HCT116 (cell line): ENCODE results near the gene VPS4B.

Source experiments
- CEBPB ChIP-seq: IDR thresholded peaks from 2 replicates; pipeline ENCODE4 v1.6.1; 2012; ENCODE audit warnings: low read depth
- EZH2 ChIP-seq: fragments of 200-600 bp; sonication (generic); IDR thresholded peaks from 2 replicates; pipeline ENCODE4 v1.6.1; 2017; ENCODE audit warnings: antibody characterized with exemption, mixed run types
- FOSL1 ChIP-seq: IDR thresholded peaks from 2 replicates; pipeline ENCODE4 v1.6.1; 2012; ENCODE audit warnings: low read depth
- JUND ChIP-seq: IDR thresholded peaks from 2 replicates; pipeline ENCODE4 v1.6.1; 2012
- POLR2A ChIP-seq: IDR thresholded peaks from 2 replicates; pipeline ENCODE4 v1.7.0; 2011; ENCODE audit warnings: borderline replicate concordance; ENCODE audit not compliant: insufficient read depth, insufficient read length; ENCODE audit errors: extremely low read depth
- POLR2AphosphoS5 ChIP-seq: IDR thresholded peaks from 2 replicates; pipeline ENCODE4 v1.6.1; 2011; ENCODE audit warnings: mild to moderate bottlenecking, low read depth, low read length, moderate library complexity
- SP1 ChIP-seq: IDR thresholded peaks from 2 replicates; pipeline ENCODE4 v1.6.1; 2012; ENCODE audit warnings: low read depth
- SRF ChIP-seq: IDR thresholded peaks from 2 replicates; pipeline ENCODE4 v1.6.1; 2012; ENCODE audit warnings: low read depth
- YY1 ChIP-seq: IDR thresholded peaks from 2 replicates; pipeline ENCODE4 v1.6.1; 2011; ENCODE audit warnings: low read length, low read depth, moderate library complexity, mild to moderate bottlenecking; ENCODE audit not compliant: insufficient replicate concordance; ENCODE audit errors: extremely low read depth
- ZFX ChIP-seq: fragments of 450-650 bp; IDR thresholded peaks from 2 replicates; pipeline ENCODE4 v1.6.1; 2017
- ZNF274 ChIP-seq: fragments of 200-500 bp; sonication (Bioruptor generic); IDR thresholded peaks from 2 replicates; pipeline ENCODE4 v1.6.1; 2014; ENCODE audit warnings: mild to moderate bottlenecking, low read depth, low read length, inconsistent platforms
- TF ChIP-seq, protein P1 (sequence below), 3 experiments: fragments of 200-600 bp in 1 of 3; sonication (generic) in 1 of 3; IDR thresholded peaks in 2 of 3; conservative IDR thresholded peaks in 1 of 3; 2 replicates each; pipeline ENCODE4 v1.5.1; 2012 to 2017; ENCODE audit warnings: low read depth in 2 of 3, low read length in 2 of 3, antibody characterized with exemption in 1 of 3, borderline replicate concordance in 1 of 3, control low read depth in 1 of 3, mild to moderate bottlenecking in 1 of 3, mixed read lengths in 1 of 3, mixed run types in 1 of 3, moderate library complexity in 1 of 3; ENCODE audit not compliant: insufficient read depth in 1 of 3
- TF ChIP-seq, protein P2 (sequence below): IDR thresholded peaks from 2 replicates; pipeline ENCODE4 v1.6.1; 2012; ENCODE audit warnings: low read depth
- TF ChIP-seq, protein P3 (sequence below): IDR thresholded peaks from 2 replicates; pipeline ENCODE4 v1.6.1; 2012

DNA sequence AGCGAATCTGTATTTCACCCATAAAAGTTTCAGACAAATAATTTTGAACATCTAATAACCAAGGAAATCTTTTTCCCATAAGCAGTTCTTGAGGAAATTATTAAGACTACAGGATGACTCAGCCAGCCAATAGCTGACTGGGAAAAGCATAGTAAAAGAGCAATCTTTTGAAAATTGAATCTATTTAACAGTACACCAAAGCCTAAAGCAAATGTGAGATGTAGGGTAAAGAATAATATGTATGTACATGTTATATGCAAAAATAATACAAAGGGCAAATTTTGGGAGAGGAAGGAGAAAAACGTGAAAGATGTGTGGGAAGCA, 42.7 kb downstream of the VPS4B start:
- TF ChIP-seq, protein P1, sequence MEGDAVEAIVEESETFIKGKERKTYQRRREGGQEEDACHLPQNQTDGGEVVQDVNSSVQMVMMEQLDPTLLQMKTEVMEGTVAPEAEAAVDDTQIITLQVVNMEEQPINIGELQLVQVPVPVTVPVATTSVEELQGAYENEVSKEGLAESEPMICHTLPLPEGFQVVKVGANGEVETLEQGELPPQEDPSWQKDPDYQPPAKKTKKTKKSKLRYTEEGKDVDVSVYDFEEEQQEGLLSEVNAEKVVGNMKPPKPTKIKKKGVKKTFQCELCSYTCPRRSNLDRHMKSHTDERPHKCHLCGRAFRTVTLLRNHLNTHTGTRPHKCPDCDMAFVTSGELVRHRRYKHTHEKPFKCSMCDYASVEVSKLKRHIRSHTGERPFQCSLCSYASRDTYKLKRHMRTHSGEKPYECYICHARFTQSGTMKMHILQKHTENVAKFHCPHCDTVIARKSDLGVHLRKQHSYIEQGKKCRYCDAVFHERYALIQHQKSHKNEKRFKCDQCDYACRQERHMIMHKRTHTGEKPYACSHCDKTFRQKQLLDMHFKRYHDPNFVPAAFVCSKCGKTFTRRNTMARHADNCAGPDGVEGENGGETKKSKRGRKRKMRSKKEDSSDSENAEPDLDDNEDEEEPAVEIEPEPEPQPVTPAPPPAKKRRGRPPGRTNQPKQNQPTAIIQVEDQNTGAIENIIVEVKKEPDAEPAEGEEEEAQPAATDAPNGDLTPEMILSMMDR (IDR thresholded peaks at IDR 0.05 in 2 of 3, conservative IDR thresholded peaks at IDR 0.05 in 1 of 3; ENCODE audit: borderline replicate concordance in 1 of 3, insufficient read depth in 1 of 3, low read depth in 2 of 3, low read length in 2 of 3), result no peak
- TF ChIP-seq EZH2 (no peak), POLR2AphosphoS5 (no peak), POLR2A (no peak), CEBPB (no peak), JUND (no peak), ZFX (no peak), SRF (no peak), SP1 (no peak), ZNF274 (no peak), YY1 (no peak), FOSL1 (no peak)
- TF ChIP-seq, protein P2, sequence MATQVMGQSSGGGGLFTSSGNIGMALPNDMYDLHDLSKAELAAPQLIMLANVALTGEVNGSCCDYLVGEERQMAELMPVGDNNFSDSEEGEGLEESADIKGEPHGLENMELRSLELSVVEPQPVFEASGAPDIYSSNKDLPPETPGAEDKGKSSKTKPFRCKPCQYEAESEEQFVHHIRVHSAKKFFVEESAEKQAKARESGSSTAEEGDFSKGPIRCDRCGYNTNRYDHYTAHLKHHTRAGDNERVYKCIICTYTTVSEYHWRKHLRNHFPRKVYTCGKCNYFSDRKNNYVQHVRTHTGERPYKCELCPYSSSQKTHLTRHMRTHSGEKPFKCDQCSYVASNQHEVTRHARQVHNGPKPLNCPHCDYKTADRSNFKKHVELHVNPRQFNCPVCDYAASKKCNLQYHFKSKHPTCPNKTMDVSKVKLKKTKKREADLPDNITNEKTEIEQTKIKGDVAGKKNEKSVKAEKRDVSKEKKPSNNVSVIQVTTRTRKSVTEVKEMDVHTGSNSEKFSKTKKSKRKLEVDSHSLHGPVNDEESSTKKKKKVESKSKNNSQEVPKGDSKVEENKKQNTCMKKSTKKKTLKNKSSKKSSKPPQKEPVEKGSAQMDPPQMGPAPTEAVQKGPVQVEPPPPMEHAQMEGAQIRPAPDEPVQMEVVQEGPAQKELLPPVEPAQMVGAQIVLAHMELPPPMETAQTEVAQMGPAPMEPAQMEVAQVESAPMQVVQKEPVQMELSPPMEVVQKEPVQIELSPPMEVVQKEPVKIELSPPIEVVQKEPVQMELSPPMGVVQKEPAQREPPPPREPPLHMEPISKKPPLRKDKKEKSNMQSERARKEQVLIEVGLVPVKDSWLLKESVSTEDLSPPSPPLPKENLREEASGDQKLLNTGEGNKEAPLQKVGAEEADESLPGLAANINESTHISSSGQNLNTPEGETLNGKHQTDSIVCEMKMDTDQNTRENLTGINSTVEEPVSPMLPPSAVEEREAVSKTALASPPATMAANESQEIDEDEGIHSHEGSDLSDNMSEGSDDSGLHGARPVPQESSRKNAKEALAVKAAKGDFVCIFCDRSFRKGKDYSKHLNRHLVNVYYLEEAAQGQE, result no peak
- TF ChIP-seq, protein P3, sequence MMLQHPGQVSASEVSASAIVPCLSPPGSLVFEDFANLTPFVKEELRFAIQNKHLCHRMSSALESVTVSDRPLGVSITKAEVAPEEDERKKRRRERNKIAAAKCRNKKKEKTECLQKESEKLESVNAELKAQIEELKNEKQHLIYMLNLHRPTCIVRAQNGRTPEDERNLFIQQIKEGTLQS, result no peak
